Cardiac fibroblast (primary cell): Measurements from ENCODE around the gene CDK2.

ENCODE experiments used
- DNase-seq, 2 donors: peaks; one replicate each; pipeline versions ENCODE4 v3.0.0 to v3.0.0-alpha.2; 2010; ENCODE audit warnings: low read depth in 2 of 2
- H3K4me3 ChIP-seq, 2 donors: replicated peaks in 1 of 2; 1 replicate in 1 of 2; 2 replicates in 1 of 2; pipeline ENCODE4 v1.5.1; 2011; ENCODE audit warnings: low read depth in 2 of 2, low read length in 2 of 2, mild to moderate bottlenecking in 2 of 2, moderate library complexity in 1 of 2
- CTCF ChIP-seq: IDR thresholded peaks from one replicate; pipeline ENCODE4 v1.5.1; 2011; ENCODE audit warnings: low read depth, mild to moderate bottlenecking, low read length, inconsistent platforms

Gene CDK2

GRCh38 chr12:55955800-55956508 is 10.7 kb upstream of the CDK2 start:
- no peak overlapping the region for H3K4me3 ChIP-seq
- peak; percentile 34 to 71 for DNase-seq
- TF ChIP-seq CTCF = peak; percentile 52

GRCh38 chr12:55957106-55957859 is 9.3 kb upstream of the CDK2 start:
- DNase-seq = no peak
- TF ChIP-seq CTCF = no peak
- no peak overlapping the region for H3K4me3 ChIP-seq

- DNase-seq = no peak
- no peak for TF ChIP-seq CTCF
- H3K4me3 ChIP-seq = no peak overlapping the region
These were observed 2.9 kb upstream of the CDK2 start for GRCh38 chr12:55963760-55964159.

GRCh38 chr12:55965240-55965639 is 1.4 kb upstream of the CDK2 start:
- no peak for TF ChIP-seq CTCF
- DNase-seq = no peak
- no peak overlapping the region for H3K4me3 ChIP-seq

- no peak for DNase-seq
- no peak for TF ChIP-seq CTCF
- H3K4me3 ChIP-seq = peak within 1 kb of the TSS; percentile 89 to 94
These were observed 656 bp upstream of the CDK2 start, which contains the start of gene PMEL for GRCh38 chr12:55965941-55966407. TSS of gene PMEL (minus strand) at chr12:55966042. CDS start at chr12:55966011, 31 bp downstream.

- DNase-seq = no peak
- TF ChIP-seq CTCF = no peak
These were observed 2.7 kb downstream of the CDK2 start for GRCh38 chr12:55969356-55969755.

More at GRCh38 chr12:55969356-55969755, 2.7 kb downstream of the CDK2 start:
- no peak overlapping the region for H3K4me3 ChIP-seq
